ENCODE results near the gene NANOGP8.
"Not testable (repeated sequence)": the region's sequence is repeated elsewhere in the genome, so short reads cannot be mapped to it uniquely, and the experiment has no call there.

The NANOGP8 gene

GRCh38 chr15:35092311-35092710, 7.2 kb upstream of the NANOGP8 start:
- DNase-seq = no peak

DNA sequence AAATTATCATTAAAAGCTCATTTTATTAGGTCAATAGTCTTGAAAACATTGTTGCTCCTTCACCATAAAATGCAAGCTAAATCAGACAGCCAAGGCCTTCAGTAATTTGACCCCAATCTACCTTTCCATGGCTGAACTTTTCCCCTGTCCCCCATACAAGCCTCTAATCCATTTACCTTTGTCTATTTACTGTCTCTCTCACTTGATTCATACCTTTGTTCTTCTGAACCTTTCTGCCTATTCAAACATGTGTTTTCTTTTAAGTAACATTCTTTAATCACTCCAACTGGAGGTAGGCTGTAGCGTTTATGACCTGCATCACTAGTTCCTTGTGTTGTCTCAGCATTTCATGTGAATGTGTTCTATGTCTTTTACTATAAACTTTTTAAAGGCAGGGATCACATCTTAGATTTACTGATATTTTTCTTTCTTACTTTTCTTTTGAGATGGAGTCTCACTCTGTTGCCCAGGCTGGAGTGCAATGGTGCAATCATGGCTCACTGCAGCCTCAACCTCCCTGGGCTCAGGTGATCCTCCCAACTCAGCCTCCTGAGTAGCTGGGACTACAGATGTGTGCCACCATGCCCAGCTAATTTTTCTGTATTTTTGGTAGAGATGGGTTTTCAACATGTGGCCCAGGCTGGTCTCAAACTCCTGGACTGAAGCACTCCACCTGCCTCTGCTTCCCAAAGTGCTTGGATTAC, 5.2 kb upstream of the NANOGP8 start:
- peak; percentile 18 for DNase-seq

DNA sequence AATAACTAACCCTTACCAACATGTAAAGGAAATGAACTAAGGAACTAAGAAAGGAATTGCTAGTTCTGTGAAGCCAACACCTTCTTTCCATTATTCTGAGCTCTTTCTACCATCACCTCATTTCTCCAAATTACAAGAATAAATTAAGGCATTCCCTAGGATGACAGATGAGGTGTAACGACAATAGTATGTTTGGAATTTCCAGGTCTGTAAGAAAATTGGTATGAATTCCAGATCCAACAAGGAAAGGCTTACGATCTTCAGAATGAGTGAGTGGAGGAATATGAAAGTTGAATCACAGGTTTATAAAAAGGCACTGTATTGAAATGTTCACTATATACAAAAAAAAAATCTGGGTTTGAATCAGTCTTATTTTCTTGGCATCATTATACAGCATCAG, 4.5 kb upstream of the NANOGP8 start:
- no peak for DNase-seq

GRCh38 chr15:35088329-35088728, 3.2 kb upstream of the NANOGP8 start:
- DNase-seq = no peak

GRCh38 chr15:35087759-35088158, 2.7 kb upstream of the NANOGP8 start:
- DNase-seq = no peak

GRCh38 chr15:35082371-35083348, 2.4 kb downstream of the NANOGP8 start:
- not testable (repeated sequence) for DNase-seq

GRCh38 chr15:35081626-35082365, 3.3 kb downstream of the NANOGP8 start:
- not testable (repeated sequence) for DNase-seq

DNA sequence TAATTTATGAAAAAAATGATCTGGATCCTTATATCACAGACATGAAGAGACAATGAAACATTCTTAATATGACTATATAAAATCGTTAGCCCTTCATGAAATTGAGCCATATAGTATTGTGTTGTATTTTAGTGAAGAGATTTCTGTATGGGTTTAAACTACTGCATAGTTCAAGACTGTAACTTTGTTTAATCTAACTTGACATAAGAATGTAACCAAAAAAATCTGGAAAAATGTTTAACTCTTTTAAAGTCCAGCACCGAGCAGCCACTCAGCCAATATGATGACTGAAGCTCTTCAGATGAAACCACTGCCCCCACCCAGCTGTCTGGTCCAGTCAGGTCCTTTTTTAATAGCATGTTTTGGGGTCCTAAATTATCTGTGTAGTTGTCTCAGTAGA, 4.9 kb downstream of the NANOGP8 start:
- no peak for DNase-seq

- peak; percentile 78 for DNase-seq
Measured at GRCh38 chr15:35078221-35078915, 6.7 kb downstream of the NANOGP8 start.

- DNase-seq = no peak
Measured at GRCh38 chr15:35071106-35071505, 14.0 kb downstream of the NANOGP8 start.

GRCh38 chr15:35068846-35069475, 16.1 kb downstream of the NANOGP8 start:
- DNase-seq = no peak

GRCh38 chr15:35067496-35068347, 17.4 kb downstream of the NANOGP8 start:
- DNase-seq = no peak

- no peak for DNase-seq
Measured at GRCh38 chr15:35066094-35066493, 19.0 kb downstream of the NANOGP8 start.

DNA sequence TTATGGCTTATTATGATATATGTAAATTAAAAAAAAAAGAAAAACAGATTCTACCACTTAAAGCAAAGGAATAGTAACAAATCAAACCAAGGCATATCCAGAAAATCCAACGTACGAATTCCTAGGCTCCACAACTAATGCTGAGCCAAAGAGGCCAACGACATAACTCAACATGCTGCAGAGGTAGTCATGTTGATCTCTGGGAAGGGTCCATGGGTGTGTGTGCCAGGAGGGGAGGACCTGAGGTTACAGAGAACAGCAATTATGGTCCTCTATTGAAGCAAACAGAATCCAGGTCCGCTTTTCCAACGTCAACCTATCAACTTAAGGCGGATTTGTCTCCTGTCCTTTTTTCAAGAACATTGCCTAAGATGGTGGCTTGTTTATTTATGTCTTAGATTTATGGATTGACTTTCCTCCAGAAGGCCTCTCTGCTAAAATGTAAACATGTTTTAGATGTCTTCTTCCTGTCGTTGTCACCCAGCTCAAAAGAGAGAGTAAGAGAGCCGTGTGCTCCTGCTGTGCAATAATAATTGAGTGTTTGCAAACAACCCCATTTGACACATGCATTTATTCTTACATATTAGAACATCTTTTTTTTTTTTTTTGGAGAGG, 20.4 kb downstream of the NANOGP8 start:
- no peak for DNase-seq

DNA sequence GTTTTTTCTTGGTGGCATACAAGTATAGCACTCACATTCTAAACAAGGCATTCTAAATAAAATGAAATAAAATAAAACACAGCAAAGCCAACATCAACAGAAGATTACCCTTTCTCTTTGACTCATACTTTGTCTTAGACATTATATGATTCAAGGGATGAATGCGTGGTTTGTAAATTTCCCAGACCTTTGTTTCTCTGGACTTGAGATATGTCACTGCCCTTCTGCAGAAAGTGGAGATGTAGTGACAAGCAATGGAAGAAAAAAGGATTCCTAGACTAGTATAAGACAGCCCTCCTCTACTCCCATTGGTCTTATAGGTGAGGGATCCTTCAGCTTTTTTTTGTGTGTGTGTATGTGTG, 22.4 kb downstream of the NANOGP8 start:
- no peak for DNase-seq

- no peak for DNase-seq
Measured at GRCh38 chr15:35061825-35062737, 23.0 kb downstream of the NANOGP8 start.

- no peak for DNase-seq
Measured at GRCh38 chr15:35061161-35061824, 23.8 kb downstream of the NANOGP8 start.

DNA sequence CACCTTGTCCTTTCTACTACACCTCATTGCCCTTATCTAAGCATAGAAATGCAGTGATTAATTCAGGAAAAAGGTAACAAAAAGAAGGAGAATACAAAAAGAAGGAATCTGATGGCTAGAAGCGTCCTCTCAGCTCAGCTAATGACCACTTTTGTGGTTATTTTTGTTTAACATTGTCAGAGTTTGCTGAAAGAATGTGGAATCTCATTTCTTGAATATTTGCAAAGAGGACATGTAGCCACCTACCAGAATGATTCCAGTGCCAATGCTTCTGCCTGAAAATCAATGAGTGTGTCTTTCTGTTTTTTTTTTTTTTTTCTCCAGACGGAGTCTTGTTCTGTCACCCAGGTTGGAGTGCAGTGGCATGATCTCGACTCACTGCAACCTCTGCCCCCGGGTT, 24.5 kb downstream of the NANOGP8 start:
- no peak for DNase-seq

- no peak for DNase-seq
Measured at GRCh38 chr15:35058534-35059054, 26.5 kb downstream of the NANOGP8 start.
